ENCODE measurements around the gene FRY. TPM values are rescaled to one million over a fixed set of nuclear protein-coding genes. Genes with fewer than 3 reads are reported as not detected.

The FRY gene
- total RNA-seq, 4 donors from 2014 or later: 32.0 to 111 (median 63.8) TPM

- Histone ChIP-seq H3K4me1 (peaks cover 0 to 6% of the 10 kb centered on the region in 2 donors), H3K27me3 (no peaks in the 10 kb centered on the region), H3K27ac (no peak overlapping the region), H3K4me3 (no peak overlapping the region), H3K9me3 (no peaks in the 10 kb centered on the region), H3K36me3 (no peaks in the 10 kb centered on the region)
- no peak for TF ChIP-seq POLR2A (IDR thresholded peaks at IDR 0.05)
- no peak for TF ChIP-seq CTCF (IDR thresholded peaks at IDR 0.05)
- intact Hi-C loops (cut with DNase I; ENCODE audit: low total_unique reads): no loop called here
- DNase-seq: no peak
Measured at GRCh38 chr13:32203221-32203620, 171.6 kb downstream of the FRY start.

- Histone ChIP-seq H3K36me3 (no peaks in the 10 kb centered on the region), H3K27me3 (no peaks in the 10 kb centered on the region), H3K4me3 (no peak overlapping the region), H3K27ac (no peak overlapping the region), H3K4me1 (peaks cover 0 to 6% of the 10 kb centered on the region in 2 donors), H3K9me3 (no peaks in the 10 kb centered on the region)
- intact Hi-C loops (cut with DNase I; ENCODE audit: low total_unique reads): no loop called here
- DNase-seq: no peak
- no peak for TF ChIP-seq POLR2A (IDR thresholded peaks at IDR 0.05)
Measured at GRCh38 chr13:32203736-32204135, 172.2 kb downstream of the FRY start.

- Histone ChIP-seq H3K9me3 (no peaks in the 10 kb centered on the region), H3K27ac (no peak overlapping the region), H3K27me3 (no peaks in the 10 kb centered on the region), H3K4me1 (peaks cover 0 to 6% of the 10 kb centered on the region in 2 donors), H3K4me3 (no peak overlapping the region), H3K36me3 (no peaks in the 10 kb centered on the region)
- intact Hi-C loops (cut with DNase I; ENCODE audit: low total_unique reads): no loop called here
- no peak for DNase-seq
- no peak for TF ChIP-seq POLR2A (IDR thresholded peaks at IDR 0.05)
- TF ChIP-seq CTCF (IDR thresholded peaks at IDR 0.05): no peak
Measured at GRCh38 chr13:32205431-32206096, 174.0 kb downstream of the FRY start.

GRCh38 chr13:32206097-32206740 lies 174.6 kb downstream of the FRY start:
- peaks cover 0 to 6% of the 10 kb centered on the region in 2 donors for H3K4me1 ChIP-seq
- H3K27ac ChIP-seq: no peak overlapping the region
- no peak overlapping the region for H3K4me3 ChIP-seq
- TF ChIP-seq CTCF (IDR thresholded peaks at IDR 0.05) (no peak), POLR2A (IDR thresholded peaks at IDR 0.05) (no peak)
- no peaks in the 10 kb centered on the region for H3K27me3 ChIP-seq
- no peak for DNase-seq
- no peaks in the 10 kb centered on the region for H3K36me3 ChIP-seq
- intact Hi-C loops (cut with DNase I; ENCODE audit: low total_unique reads): no loop called here
- no peaks in the 10 kb centered on the region for H3K9me3 ChIP-seq

GRCh38 chr13:32208860-32209259 lies 177.3 kb downstream of the FRY start:
- intact Hi-C loops (cut with DNase I; ENCODE audit: low total_unique reads): no loop called here
- H3K4me1 ChIP-seq: peaks cover 0 to 6% of the 10 kb centered on the region in 2 donors
- H3K9me3 ChIP-seq: no peaks in the 10 kb centered on the region
- no peak for TF ChIP-seq CTCF (IDR thresholded peaks at IDR 0.05)
- TF ChIP-seq POLR2A (IDR thresholded peaks at IDR 0.05): no peak
- no peak for DNase-seq
- H3K36me3 ChIP-seq: no peaks in the 10 kb centered on the region
- H3K27ac ChIP-seq: no peak overlapping the region
- H3K4me3 ChIP-seq: no peak overlapping the region
- no peaks in the 10 kb centered on the region for H3K27me3 ChIP-seq

Measured in uterus (tissue), 4 donors.